HG02970 (cell line): ENCODE measurements around the gene EFCAB8.

Source experiments
- ATAC-seq: cut with Tn5 transposase; IDR thresholded peaks from one replicate; pipeline ENCODE4 v1.9.1; 2021; ENCODE audit warnings: mild to moderate bottlenecking, moderate library complexity, moderate number of reproducible peaks; ENCODE audit not compliant: unreplicated experiment, low FRiP score

EFCAB8 gene

GRCh38 chr20:32906871-32907495 lies 48.3 kb downstream of the EFCAB8 start:
- ATAC-seq: no peak

DNA sequence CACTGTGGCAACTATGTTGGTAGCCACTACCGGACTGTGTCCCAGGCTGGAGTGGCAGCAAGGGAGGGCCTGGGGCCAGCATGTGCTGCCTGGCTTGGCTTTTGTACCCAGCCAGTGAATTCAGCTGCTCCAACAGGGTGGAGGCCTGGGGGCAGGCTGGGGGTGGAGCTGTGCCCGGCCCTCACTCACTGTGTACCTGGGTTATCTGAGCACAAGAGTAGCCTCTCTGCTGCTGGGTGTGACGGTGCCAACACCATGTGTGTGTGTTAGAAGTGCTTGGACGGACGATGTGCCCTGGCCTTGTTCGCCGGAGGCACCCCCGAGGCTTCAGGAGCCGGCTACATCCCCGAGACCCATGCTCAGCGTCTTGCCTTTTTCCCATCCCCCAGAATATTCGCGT lies 49.2 kb downstream of the EFCAB8 start:
- no peak for ATAC-seq

DNA sequence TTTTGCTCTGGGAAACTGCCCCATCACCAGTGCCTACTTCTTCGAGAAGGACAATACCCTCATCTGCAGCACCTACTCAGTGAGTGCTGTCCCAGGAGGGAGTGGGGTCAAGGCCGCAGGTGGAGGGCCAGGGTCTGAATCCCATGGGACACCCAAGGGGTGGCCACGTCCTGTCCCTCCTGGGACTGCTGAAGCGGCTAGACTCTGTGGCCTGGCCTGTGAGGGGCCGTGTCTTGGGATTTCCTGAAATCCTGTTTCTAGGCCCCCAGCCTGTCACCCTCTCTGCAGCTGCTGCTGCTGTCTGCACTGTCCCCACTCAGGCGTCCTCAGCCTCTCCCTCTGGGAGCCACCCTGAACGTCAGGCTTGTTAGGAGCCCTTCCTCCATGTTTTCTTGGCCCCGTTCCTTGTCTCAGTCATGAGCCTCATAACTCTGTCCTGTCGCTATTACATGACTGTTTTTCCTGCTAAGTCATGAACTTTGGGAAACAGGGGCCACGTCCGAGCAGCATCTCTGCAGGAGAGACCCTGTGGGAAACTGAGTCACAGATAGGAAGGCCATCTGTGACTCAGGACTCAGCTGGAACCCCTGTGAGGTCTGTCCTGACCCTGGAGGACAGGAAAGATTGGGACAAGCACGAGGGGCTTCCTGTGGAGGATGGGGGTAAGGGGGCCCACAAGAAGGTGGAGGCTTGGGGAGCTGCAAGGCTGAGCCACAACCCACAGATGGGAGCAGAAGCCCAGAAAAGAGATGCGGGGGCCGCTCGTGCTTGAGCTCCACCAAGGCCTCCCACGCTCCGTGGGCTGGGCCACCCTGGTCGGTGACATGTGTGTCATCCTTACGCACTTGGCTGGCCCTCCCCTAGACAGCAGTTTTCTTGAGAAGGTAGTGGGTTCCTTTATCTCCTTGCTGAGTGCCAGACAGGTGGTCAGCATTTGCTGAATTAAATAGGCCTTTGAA lies 49.9 kb downstream of the EFCAB8 start:
- no peak for ATAC-seq

DNA sequence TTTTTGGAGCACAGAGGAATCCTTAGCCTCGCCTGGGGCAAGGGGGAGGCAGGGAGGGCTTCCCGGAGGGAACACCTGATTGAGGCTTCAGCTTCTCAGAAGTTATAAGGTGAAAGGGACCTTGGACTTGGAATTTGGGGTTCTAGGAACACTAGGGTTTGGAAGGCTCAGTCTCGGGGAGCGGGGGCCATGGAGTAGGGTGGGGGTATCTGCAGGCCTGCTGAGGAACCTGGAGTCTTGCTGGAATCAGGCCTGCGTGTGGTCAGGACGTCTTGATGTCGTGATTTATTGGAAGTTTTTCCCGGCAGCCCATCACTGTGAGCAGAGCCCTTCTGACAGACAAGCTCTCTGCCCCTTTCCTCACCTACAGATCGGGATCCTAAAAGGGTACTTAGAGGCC lies 50.7 kb downstream of the EFCAB8 start:
- ATAC-seq: no peak

DNA sequence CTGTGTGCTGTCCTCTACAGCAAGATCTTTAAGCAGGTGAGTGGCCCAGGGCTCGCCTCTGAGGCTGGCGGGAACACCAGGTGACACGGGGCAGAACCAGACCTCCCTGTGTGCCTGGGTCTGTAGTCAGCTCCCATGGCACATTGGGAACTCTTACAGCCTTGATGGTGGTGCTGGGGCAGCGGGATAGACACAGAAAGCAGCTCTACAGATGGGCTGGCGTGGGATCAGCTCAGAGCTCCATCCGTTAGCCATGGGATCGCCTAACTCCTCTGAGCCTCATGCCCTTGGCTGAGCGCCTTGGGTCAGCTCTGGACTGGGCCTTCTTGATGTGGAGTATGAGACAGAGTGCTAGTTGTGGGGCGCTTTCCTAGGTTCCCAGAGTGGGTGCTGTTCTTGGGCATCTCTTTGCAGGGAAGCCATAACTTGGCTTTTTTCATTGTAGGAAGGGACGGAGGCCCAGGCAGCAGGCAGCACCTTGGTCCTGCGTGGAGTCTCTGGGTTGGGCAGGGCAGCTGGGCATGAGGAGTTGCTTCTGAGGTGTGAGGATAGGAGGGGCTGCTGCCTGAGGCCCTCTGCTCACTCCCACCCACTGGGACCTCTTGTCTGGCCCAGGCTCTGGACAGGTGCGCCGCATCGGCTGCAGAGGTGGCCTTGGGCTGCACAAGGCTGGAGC lies 51.3 kb downstream of the EFCAB8 start:
- no peak for ATAC-seq

GRCh38 chr20:32911355-32911754 lies 52.6 kb downstream of the EFCAB8 start:
- no peak for ATAC-seq

- no peak for ATAC-seq
Observed at GRCh38 chr20:32912688-32913087, 54.0 kb downstream of the EFCAB8 start.

DNA sequence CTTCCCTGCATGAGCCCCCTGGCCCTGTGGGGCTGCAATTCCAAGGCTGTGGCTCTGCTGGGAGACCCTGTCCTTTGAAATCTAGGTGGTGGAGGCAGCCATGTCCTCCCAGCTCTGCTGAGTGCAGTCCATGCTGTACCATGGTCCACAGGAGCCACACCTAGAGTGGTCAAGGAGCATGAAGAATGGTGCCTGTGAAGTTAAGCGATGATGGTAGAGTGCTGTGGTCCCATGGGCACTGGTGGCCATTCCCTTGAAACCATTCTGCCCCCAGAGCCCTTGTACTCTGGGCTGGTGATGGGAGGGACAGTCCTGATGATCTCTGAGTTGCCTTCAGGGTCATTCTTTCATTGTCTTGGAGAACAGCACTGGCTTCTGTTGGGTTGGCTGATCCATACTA lies 55.3 kb downstream of the EFCAB8 start:
- ATAC-seq: no peak

DNA sequence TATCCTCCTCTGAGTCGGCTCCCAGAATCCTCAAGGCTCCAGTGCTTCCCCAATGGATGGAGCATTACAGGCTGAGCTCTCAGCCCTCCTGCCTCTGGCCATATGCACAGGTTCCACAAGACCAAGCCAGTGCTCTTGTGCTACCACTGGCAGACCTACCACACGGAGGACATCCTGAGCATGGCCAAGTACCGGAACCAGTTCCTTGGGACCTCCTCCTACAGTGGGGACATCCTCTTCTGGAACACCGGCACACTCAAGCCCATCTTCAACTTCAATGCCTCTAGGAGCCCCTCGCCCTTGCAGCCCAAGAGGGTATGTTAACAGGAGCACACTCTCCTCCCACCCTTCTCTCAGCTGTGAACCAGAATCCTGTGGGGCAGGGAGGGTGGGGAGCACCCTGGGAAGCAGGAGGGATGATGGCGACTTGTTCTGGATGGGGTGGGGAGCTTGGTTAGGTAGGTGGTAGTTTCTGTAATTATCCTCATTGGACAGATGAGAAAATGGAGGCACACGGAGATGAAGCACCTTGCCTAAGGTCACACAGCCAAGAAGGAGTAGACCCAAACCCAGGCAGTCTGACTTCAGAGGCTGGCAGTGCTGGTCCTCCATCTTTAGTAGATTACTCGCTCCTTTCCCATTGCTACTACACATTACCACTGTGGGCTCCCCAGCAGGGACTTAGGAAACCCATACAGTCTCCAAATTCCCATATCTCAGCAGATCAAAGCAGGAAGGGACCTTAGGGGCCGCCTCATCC lies 58.6 kb downstream of the EFCAB8 start:
- no peak for ATAC-seq

DNA sequence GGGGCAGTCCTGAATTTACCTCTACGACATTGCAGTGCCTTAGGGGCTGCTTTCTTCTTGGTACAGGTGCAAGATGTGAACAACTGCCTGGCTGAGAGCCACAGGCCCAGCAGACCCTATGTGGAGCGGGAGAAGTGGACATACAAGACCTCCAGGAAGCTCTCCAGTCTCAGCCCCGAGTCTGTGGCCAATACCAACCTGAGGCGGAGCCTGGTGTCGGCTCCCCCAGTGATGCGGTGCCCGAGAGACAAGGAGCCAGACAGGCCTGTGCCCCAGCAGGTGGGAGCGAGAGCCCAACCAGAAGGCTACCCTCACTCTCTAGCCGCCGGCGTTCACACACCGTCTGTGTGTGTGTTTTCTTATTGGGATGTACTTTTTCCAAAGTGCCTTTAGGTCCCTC lies 59.6 kb downstream of the EFCAB8 start:
- no peak for ATAC-seq

DNA sequence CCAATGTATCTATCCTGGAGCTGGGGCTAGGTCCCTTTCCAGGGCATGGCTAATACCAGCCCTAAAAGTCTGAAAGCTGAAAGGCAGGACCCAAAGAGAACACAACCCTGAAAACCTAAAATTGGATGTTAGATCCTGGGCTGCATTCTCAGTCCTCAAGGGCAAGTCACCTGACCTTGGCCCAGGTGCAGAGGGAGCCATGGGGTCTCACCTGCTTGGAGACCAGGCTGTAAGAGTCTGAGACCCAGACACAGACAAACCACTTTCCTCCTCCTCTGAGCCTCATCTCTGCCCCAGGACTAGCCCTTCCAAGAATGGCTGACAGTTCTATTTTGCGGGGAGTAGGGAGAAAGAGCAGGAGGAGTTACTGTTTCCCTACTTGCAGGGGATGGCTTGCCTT lies 60.0 kb downstream of the EFCAB8 start:
- ATAC-seq: no peak

DNA sequence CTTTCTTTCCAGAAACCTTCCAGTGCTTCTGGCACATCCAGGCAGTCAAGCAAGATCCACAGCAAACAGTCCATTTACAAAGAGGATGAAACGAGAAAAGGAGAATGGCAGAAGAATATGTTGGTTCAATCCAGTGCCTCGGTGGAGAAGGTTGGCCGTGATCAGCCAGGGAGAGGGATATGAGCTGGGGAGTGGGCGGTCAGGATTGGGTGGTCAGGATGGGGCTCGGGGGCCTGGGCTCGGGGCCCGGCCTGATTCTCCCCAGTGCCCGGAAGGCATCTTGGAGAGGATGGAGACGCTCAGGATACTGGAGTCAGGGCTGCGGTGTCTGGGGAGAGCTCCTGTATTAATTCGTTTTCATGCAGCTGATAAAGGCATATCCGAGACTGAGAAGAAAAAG lies 61.3 kb downstream of the EFCAB8 start:
- ATAC-seq: no peak

- no peak for ATAC-seq
Observed at GRCh38 chr20:32920530-32921298, 62.0 kb downstream of the EFCAB8 start.

GRCh38 chr20:32922466-32922865 lies 63.7 kb downstream of the EFCAB8 start:
- ATAC-seq: no peak

- no peak for ATAC-seq
Observed at GRCh38 chr20:32924781-32925180, 66.1 kb downstream of the EFCAB8 start.

DNA sequence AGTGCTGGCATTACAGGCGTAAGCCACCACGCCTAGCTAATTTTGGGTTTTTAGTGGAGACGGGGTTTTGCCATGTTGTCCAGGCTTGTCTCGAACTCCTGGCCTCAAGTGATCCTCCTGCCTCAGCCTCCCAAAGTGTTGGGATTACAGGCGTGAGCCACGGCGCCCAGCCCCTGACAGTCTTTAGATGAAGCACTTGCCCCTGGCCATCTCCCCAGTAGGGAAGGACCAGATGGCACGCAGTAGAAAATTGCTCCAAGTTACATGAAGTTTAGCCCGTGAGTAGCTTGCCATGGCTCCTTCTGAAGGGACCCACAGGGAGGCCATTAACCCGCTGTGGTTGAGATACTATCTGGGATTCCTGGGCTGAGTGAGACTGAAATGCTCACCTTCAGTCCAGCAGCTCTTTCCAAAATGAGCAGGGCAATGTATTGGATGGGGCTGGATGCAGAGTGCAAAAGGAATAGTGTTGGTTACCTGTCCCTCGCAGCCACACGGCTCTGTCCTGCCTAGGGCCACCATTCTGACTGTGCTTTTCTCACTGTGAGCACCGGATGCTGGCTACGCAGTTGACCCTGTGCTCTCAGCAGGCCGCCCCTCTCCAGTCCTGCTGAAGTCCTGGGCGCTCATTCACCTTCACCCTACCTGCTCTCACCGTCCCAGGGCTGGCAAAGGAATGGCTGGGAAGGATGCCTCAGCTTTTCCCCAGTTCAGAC lies 66.9 kb downstream of the EFCAB8 start:
- ATAC-seq: no peak

GRCh38 chr20:32929162-32929561 lies 70.4 kb downstream of the EFCAB8 start:
- no peak for ATAC-seq

- no peak for ATAC-seq
Observed at GRCh38 chr20:32930181-32930580, 71.5 kb downstream of the EFCAB8 start.

DNA sequence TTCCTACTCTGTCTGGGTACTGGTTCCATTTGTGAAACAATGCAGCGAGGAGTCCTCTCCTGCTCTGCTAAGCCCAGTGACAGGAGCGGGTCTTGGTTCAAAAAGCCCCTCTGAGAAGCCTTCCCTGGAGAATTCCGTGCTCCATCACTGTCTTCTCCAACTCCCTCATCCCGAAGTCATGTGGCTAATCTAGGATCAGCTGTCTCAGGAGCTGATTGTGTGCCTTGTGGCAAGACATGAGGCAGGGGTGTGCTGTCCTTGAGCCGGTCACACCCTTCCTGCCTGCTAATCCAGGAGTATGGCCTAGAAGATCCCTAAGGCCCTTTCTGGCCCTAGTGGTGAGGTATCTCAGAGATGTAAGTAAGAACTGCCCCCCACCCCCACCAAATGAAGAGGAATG lies 72.0 kb downstream of the EFCAB8 start:
- no peak for ATAC-seq
